GM19238 (cell line): ENCODE data around the gene USP6NL.

Experiments used
- DNase-seq: peaks from one replicate; pipeline ENCODE4 v3.0.0; 2011; ENCODE audit warnings: low spot score; ENCODE audit not compliant: insufficient read length

Gene USP6NL

GRCh38 chr10:11617233-11617632, 5.8 kb upstream of the USP6NL start:
- DNase-seq = no peak

- no peak for DNase-seq
Measured at GRCh38 chr10:11616021-11616420, 4.6 kb upstream of the USP6NL start.

GRCh38 chr10:11615396-11615795, 3.9 kb upstream of the USP6NL start:
- DNase-seq = no peak

GRCh38 chr10:11612021-11613001, 861 bp upstream of the USP6NL start:
- DNase-seq = no peak

- DNase-seq = no peak
Measured at GRCh38 chr10:11610826-11611247, 613 bp downstream of the USP6NL start.

- no peak for DNase-seq
Measured at GRCh38 chr10:11610166-11610825, 1.2 kb downstream of the USP6NL start.

GRCh38 chr10:11609492-11610093, 1.9 kb downstream of the USP6NL start:
- DNase-seq = no peak

GRCh38 chr10:11609052-11609451, 2.4 kb downstream of the USP6NL start:
- no peak for DNase-seq

GRCh38 chr10:11608159-11609013, 3.1 kb downstream of the USP6NL start:
- DNase-seq = no peak

GRCh38 chr10:11605807-11606408, 5.5 kb downstream of the USP6NL start:
- DNase-seq = no peak

GRCh38 chr10:11604865-11605650, 6.4 kb downstream of the USP6NL start:
- DNase-seq = no peak

- no peak for DNase-seq
Measured at GRCh38 chr10:11603741-11604140, 7.7 kb downstream of the USP6NL start.

GRCh38 chr10:11602919-11603523, 8.4 kb downstream of the USP6NL start:
- no peak for DNase-seq

GRCh38 chr10:11602358-11602757, 9.1 kb downstream of the USP6NL start:
- no peak for DNase-seq

- DNase-seq = no peak
Measured at GRCh38 chr10:11601670-11602069, 9.8 kb downstream of the USP6NL start.

GRCh38 chr10:11600280-11600679, 11.2 kb downstream of the USP6NL start:
- DNase-seq = no peak

GRCh38 chr10:11598712-11599397, 12.6 kb downstream of the USP6NL start:
- no peak for DNase-seq

GRCh38 chr10:11597470-11597869, 14.0 kb downstream of the USP6NL start:
- DNase-seq = no peak

- DNase-seq = no peak
Measured at GRCh38 chr10:11595395-11595692, 16.1 kb downstream of the USP6NL start.
